ENCODE measurements around the gene PCDH15. TPM values are rescaled to one million over a fixed set of nuclear protein-coding genes. Genes with fewer than 3 reads are reported as not detected.

Gene PCDH15
- total RNA-seq, 1 donor from 2014 or later = 0.05 TPM

GRCh38 chr10:53898532-53898931, 902.5 kb downstream of the PCDH15 start:
- H3K4me1 Mint-ChIP-seq (ENCODE audit: unreplicated experiment) = no peaks in the 10 kb centered on the region
- H3K27me3 Mint-ChIP-seq (ENCODE audit: unreplicated experiment) = peaks cover 2% of the 10 kb centered on the region
- DNase-seq (ENCODE audit: low spot score) = no peak
- TF ChIP-seq, protein P1, sequence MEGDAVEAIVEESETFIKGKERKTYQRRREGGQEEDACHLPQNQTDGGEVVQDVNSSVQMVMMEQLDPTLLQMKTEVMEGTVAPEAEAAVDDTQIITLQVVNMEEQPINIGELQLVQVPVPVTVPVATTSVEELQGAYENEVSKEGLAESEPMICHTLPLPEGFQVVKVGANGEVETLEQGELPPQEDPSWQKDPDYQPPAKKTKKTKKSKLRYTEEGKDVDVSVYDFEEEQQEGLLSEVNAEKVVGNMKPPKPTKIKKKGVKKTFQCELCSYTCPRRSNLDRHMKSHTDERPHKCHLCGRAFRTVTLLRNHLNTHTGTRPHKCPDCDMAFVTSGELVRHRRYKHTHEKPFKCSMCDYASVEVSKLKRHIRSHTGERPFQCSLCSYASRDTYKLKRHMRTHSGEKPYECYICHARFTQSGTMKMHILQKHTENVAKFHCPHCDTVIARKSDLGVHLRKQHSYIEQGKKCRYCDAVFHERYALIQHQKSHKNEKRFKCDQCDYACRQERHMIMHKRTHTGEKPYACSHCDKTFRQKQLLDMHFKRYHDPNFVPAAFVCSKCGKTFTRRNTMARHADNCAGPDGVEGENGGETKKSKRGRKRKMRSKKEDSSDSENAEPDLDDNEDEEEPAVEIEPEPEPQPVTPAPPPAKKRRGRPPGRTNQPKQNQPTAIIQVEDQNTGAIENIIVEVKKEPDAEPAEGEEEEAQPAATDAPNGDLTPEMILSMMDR (IDR thresholded peaks at IDR 0.05; ENCODE audit: unreplicated experiment) = no peak
- H3K4me3 Mint-ChIP-seq (ENCODE audit: unreplicated experiment) = no peak overlapping the region
- no peaks in the 10 kb centered on the region for H3K9me3 Mint-ChIP-seq (ENCODE audit: unreplicated experiment)
- H3K36me3 Mint-ChIP-seq (ENCODE audit: low read depth, unreplicated experiment) = no peaks in the 10 kb centered on the region
- H3K27ac Mint-ChIP-seq (ENCODE audit: unreplicated experiment) = no peak overlapping the region

- H3K36me3 Mint-ChIP-seq (ENCODE audit: low read depth, unreplicated experiment) = no peaks in the 10 kb centered on the region
- no peak overlapping the region for H3K4me3 Mint-ChIP-seq (ENCODE audit: unreplicated experiment)
- H3K27me3 Mint-ChIP-seq (ENCODE audit: unreplicated experiment) = peaks cover 2% of the 10 kb centered on the region
- TF ChIP-seq, protein P1 (IDR thresholded peaks at IDR 0.05; ENCODE audit: unreplicated experiment) = no peak
- H3K4me1 Mint-ChIP-seq (ENCODE audit: unreplicated experiment) = no peaks in the 10 kb centered on the region
- DNase-seq (ENCODE audit: low spot score) = no peak
- H3K9me3 Mint-ChIP-seq (ENCODE audit: unreplicated experiment) = no peaks in the 10 kb centered on the region
- H3K27ac Mint-ChIP-seq (ENCODE audit: unreplicated experiment) = no peak overlapping the region
Observed at GRCh38 chr10:53894145-53894544, 906.9 kb downstream of the PCDH15 start.

GRCh38 chr10:53893061-53893460, 908.0 kb downstream of the PCDH15 start:
- H3K4me3 Mint-ChIP-seq (ENCODE audit: unreplicated experiment) = no peak overlapping the region
- H3K9me3 Mint-ChIP-seq (ENCODE audit: unreplicated experiment) = no peaks in the 10 kb centered on the region
- H3K36me3 Mint-ChIP-seq (ENCODE audit: low read depth, unreplicated experiment) = no peaks in the 10 kb centered on the region
- H3K27me3 Mint-ChIP-seq (ENCODE audit: unreplicated experiment) = peaks cover 2% of the 10 kb centered on the region
- DNase-seq (ENCODE audit: low spot score) = no peak
- H3K27ac Mint-ChIP-seq (ENCODE audit: unreplicated experiment) = no peak overlapping the region
- TF ChIP-seq, protein P1 (IDR thresholded peaks at IDR 0.05; ENCODE audit: unreplicated experiment) = no peak
- no peaks in the 10 kb centered on the region for H3K4me1 Mint-ChIP-seq (ENCODE audit: unreplicated experiment)

DNA sequence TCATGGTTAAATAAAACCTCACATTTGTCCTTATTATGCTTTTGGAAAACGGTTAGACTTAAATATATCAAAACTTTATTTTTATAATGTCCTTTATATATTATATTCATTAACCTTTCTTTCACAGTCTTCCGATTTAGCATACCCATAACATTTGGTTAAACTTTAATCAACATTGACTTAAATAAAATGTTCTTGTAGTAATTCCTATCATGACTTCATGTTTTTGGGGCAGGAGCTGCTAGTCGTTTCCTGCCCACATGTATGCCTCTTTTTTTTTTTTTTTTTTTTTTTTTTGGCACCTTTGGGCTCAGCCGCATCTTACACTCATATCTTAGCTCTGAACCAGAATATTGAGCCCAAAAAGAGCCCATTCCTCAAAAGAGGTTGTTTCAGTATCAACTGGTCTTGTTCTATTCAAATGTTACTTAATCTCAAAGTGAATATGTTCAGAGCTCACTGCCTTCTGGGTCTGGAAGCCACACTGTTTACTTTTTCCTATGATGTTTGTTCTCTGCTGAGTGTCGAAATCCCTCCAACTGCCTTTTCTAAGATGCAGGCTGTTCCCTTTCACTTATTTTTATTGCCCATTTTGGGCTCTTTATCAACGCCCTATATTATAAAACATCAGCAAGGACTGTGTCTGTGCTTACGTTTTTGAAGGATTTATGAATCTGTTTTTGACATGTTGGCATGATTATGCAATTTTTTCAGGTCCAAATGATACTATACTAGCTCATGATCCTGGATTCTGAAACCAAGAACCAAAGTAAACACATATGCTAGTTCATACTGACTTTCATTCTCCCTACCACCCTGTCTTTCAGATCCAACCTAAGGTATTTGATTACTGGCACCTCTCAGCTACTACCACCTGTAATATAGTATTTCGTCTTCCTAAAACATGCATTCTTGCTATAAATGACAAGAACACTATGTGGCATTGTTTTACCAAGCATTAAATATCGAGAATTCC, 914.4 kb downstream of the PCDH15 start:
- peaks cover 6% of the 10 kb centered on the region for H3K4me1 Mint-ChIP-seq (ENCODE audit: unreplicated experiment)
- H3K36me3 Mint-ChIP-seq (ENCODE audit: low read depth, unreplicated experiment) = no peaks in the 10 kb centered on the region
- no peak for DNase-seq (ENCODE audit: low spot score)
- TF ChIP-seq, protein P1 (IDR thresholded peaks at IDR 0.05; ENCODE audit: unreplicated experiment) = no peak
- no peaks in the 10 kb centered on the region for H3K27me3 Mint-ChIP-seq (ENCODE audit: unreplicated experiment)
- no peaks in the 10 kb centered on the region for H3K9me3 Mint-ChIP-seq (ENCODE audit: unreplicated experiment)
- no peak overlapping the region for H3K27ac Mint-ChIP-seq (ENCODE audit: unreplicated experiment)
- no peak overlapping the region for H3K4me3 Mint-ChIP-seq (ENCODE audit: unreplicated experiment)

- TF ChIP-seq, protein P1 (IDR thresholded peaks at IDR 0.05; ENCODE audit: unreplicated experiment) = no peak
- Mint-ChIP-seq H3K27me3 (ENCODE audit: unreplicated experiment) (no peaks in the 10 kb centered on the region), H3K9me3 (ENCODE audit: unreplicated experiment) (no peaks in the 10 kb centered on the region), H3K4me3 (ENCODE audit: unreplicated experiment) (no peak overlapping the region), H3K4me1 (ENCODE audit: unreplicated experiment) (no peaks in the 10 kb centered on the region), H3K36me3 (ENCODE audit: low read depth, unreplicated experiment) (no peaks in the 10 kb centered on the region), H3K27ac (ENCODE audit: unreplicated experiment) (no peak overlapping the region)
- DNase-seq (ENCODE audit: low spot score) = no peak
Observed at GRCh38 chr10:53864846-53865245, 936.2 kb downstream of the PCDH15 start.
